HFFc6 (cell line): ENCODE data around the gene NSDHL. TPM values are rescaled to one million over a fixed set of nuclear protein-coding genes. Genes with fewer than 3 reads are reported as not detected.

Experiments
- DNase-seq: peaks from one replicate; pipeline ENCODE4 v3.0.0-alpha.2; 2018
- H3K27ac Mint-ChIP-seq: 2 replicates; pipeline ENCODE4 v1.8.0; 2020; ENCODE audit warnings: mild to moderate bottlenecking, mixed read lengths
- H3K27me3 Mint-ChIP-seq: 2 replicates; pipeline ENCODE4 v1.8.0; 2021; ENCODE audit warnings: mild to moderate bottlenecking, moderate library complexity, mixed read lengths; ENCODE audit not compliant: insufficient read depth
- H3K36me3 Mint-ChIP-seq: 2 replicates; pipeline ENCODE4 v1.8.0; 2021; ENCODE audit warnings: low read depth, mixed read lengths
- H3K4me1 Mint-ChIP-seq: 2 replicates; pipeline ENCODE4 v1.8.0; 2020; ENCODE audit warnings: low read depth, mixed read lengths
- H3K4me3 Mint-ChIP-seq: 2 replicates; pipeline ENCODE4 v1.8.0; 2020; ENCODE audit warnings: mild to moderate bottlenecking, moderate library complexity, mixed read lengths
- H3K9me3 Mint-ChIP-seq: 2 replicates; pipeline ENCODE4 v1.8.0; 2020; ENCODE audit warnings: mild to moderate bottlenecking, mixed read lengths
- CTCF ChIP-seq: fragments of 200-600 bp; sonication (generic); IDR thresholded peaks from 2 replicates; pipeline ENCODE4 v1.5.0; 2021; ENCODE audit warnings: antibody characterized with exemption, mild to moderate bottlenecking
- total RNA-seq, 6 experiments: library from RNA; stranded (reverse); fragmentation: NEBNext Ultra II Directional; extraction: Animal tissue kit (Norgen Biotek cat#: 25700); gene quantifications; 2 replicates in 1 of 6; 3 replicates in 5 of 6; pipeline ENCODE4 v1.2.3, GENCODE V29; 2021

The NSDHL gene
- total RNA-seq, 6 experiments from 2014 or later, result 18.4 to 20.0 (median 19.1) TPM

GRCh38 chrX:152893980-152894610 lies 63.2 kb downstream of the NSDHL start:
- no peak for DNase-seq
- no peak for TF ChIP-seq CTCF
- peaks cover 21% of the 10 kb centered on the region for H3K4me1 Mint-ChIP-seq
- peaks cover 24% of the 10 kb centered on the region for H3K27me3 Mint-ChIP-seq
- H3K9me3 Mint-ChIP-seq, result no peaks in the 10 kb centered on the region
- H3K27ac Mint-ChIP-seq, result no peak overlapping the region
- no peaks in the 10 kb centered on the region for H3K36me3 Mint-ChIP-seq
- H3K4me3 Mint-ChIP-seq, result no peak overlapping the region

- TF ChIP-seq CTCF, result no peak
- Mint-ChIP-seq H3K4me3 (no peak overlapping the region), H3K36me3 (no peaks in the 10 kb centered on the region), H3K9me3 (no peaks in the 10 kb centered on the region), H3K27me3 (peaks cover 21% of the 10 kb centered on the region), H3K4me1 (peaks cover 21% of the 10 kb centered on the region), H3K27ac (no peak overlapping the region)
- DNase-seq, result no peak
Measured at GRCh38 chrX:152895121-152895520, 64.3 kb downstream of the NSDHL start.

- Mint-ChIP-seq H3K27me3 (peaks cover 13% of the 10 kb centered on the region), H3K9me3 (no peaks in the 10 kb centered on the region), H3K36me3 (no peaks in the 10 kb centered on the region), H3K4me1 (peaks cover 21% of the 10 kb centered on the region), H3K27ac (peak overlapping the region; percentile 41), H3K4me3 (no peak overlapping the region)
- DNase-seq, result no peak
- TF ChIP-seq CTCF, result no peak
Measured at GRCh38 chrX:152895724-152896420, 65.0 kb downstream of the NSDHL start.

DNA sequence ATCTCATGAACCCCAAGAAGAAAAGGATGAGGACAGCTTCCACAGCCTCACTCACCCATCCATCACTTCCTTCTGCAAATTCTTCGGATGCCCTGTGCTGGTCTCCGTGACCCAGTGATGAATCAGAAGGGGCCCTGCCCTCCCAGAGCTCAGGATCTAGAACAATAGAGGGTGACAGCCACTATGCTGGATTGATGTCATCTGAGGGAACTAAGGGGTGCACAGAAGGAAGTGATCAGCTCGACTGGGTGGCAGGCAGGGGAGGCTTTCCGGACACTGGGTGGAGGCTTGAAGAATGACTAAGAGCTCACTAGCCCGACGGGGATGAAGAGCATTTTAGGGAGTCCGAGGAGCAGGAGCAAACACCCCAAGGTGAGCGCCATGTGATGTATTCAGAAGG lies 65.6 kb downstream of the NSDHL start:
- H3K27ac Mint-ChIP-seq, result peak overlapping the region; percentile 41
- peak; percentile 16 for DNase-seq
- peak overlapping the region; percentile 12; the same call in 1 of the 2 replicates for H3K4me3 Mint-ChIP-seq

More for the DNA sequence above, 65.6 kb downstream of the NSDHL start:
- no peaks in the 10 kb centered on the region for H3K36me3 Mint-ChIP-seq
- TF ChIP-seq CTCF, result no peak
- no peaks in the 10 kb centered on the region for H3K9me3 Mint-ChIP-seq
- peaks cover 10% of the 10 kb centered on the region; the same call in 1 of the 2 replicates for H3K27me3 Mint-ChIP-seq
- H3K4me1 Mint-ChIP-seq, result peaks cover 21% of the 10 kb centered on the region
